Astrocyte (in vitro differentiated cells and primary cell): ENCODE results near the gene DQX1. TPM values are rescaled to one million over a fixed set of nuclear protein-coding genes. Genes with fewer than 3 reads are reported as not detected.
A peak's percentile ranks its signal among the peaks of the same experiment; 100 is the strongest.

ENCODE experiments used
- DNase-seq: peaks from one replicate; pipeline ENCODE4 v3.0.0-alpha.2; 2010; ENCODE audit warnings: low read depth
- FAIRE-seq: peaks from 2 replicates; lab custom pipeline; 2011; peaks lifted over from hg19 to GRCh38; lab: Jason Lieb, UNC
- H2AFZ ChIP-seq: 2 replicates; pipeline ENCODE4 v1.6.0; 2012; ENCODE audit warnings: low read depth, low read length, inconsistent platforms
- H3K27ac ChIP-seq: 2 replicates; pipeline ENCODE4 v1.5.1; 2011; ENCODE audit warnings: low read depth, low read length, inconsistent platforms
- H3K27me3 ChIP-seq: 2 replicates; pipeline ENCODE4 v1.6.0; 2011; ENCODE audit warnings: low read length, inconsistent platforms; ENCODE audit not compliant: insufficient read depth
- H3K36me3 ChIP-seq: 2 replicates; pipeline ENCODE4 v1.5.1; 2011; ENCODE audit warnings: low read length, inconsistent platforms; ENCODE audit not compliant: insufficient read depth
- H3K4me1 ChIP-seq: 2 replicates; pipeline ENCODE4 v1.5.1; 2011; ENCODE audit warnings: low read length, inconsistent platforms; ENCODE audit not compliant: insufficient read depth
- H3K4me2 ChIP-seq: 2 replicates; pipeline ENCODE4 v1.6.0; 2012; ENCODE audit warnings: low read length, inconsistent platforms
- H3K4me3 ChIP-seq: 2 replicates; pipeline ENCODE4 v1.5.1; 2011; ENCODE audit warnings: low read depth, mild to moderate bottlenecking, low read length, inconsistent platforms; ENCODE audit not compliant: insufficient read depth
- H3K79me2 ChIP-seq: 2 replicates; pipeline ENCODE4 v1.6.0; 2012; ENCODE audit warnings: mild to moderate bottlenecking, low read length, inconsistent platforms; ENCODE audit not compliant: insufficient read depth
- H3K9ac ChIP-seq: 2 replicates; pipeline ENCODE4 v1.6.0; 2012; ENCODE audit warnings: mild to moderate bottlenecking, low read length, inconsistent platforms
- H3K9me3 ChIP-seq: 2 replicates; pipeline ENCODE4 v1.5.1; 2012; ENCODE audit warnings: low read depth, mild to moderate bottlenecking, low read length, inconsistent platforms; ENCODE audit not compliant: insufficient read depth
- H4K20me1 ChIP-seq: 2 replicates; pipeline ENCODE4 v1.6.0; 2012; ENCODE audit warnings: low read length, inconsistent platforms; ENCODE audit not compliant: insufficient read depth
- H3K27ac Mint-ChIP-seq: one replicate; pipeline ENCODE4 v1.8.0; 2021; ENCODE audit warnings: mild to moderate bottlenecking, mixed read lengths; ENCODE audit not compliant: unreplicated experiment
- H3K27me3 Mint-ChIP-seq: one replicate; pipeline ENCODE4 v1.8.0; 2021; ENCODE audit warnings: low read depth, mixed read lengths; ENCODE audit not compliant: unreplicated experiment
- H3K36me3 Mint-ChIP-seq: one replicate; pipeline ENCODE4 v1.8.0; 2021; ENCODE audit warnings: low read depth, mixed read lengths; ENCODE audit not compliant: unreplicated experiment
- H3K4me1 Mint-ChIP-seq: one replicate; pipeline ENCODE4 v1.8.0; 2021; ENCODE audit warnings: low read depth, mixed read lengths; ENCODE audit not compliant: unreplicated experiment
- H3K4me3 Mint-ChIP-seq: one replicate; pipeline ENCODE4 v1.8.0; 2021; ENCODE audit warnings: mild to moderate bottlenecking, moderate library complexity, mixed read lengths; ENCODE audit not compliant: unreplicated experiment
- H3K9me3 Mint-ChIP-seq: one replicate; pipeline ENCODE4 v1.8.0; 2021; ENCODE audit warnings: mild to moderate bottlenecking, mixed read lengths; ENCODE audit not compliant: unreplicated experiment
- CTCF ChIP-seq: IDR thresholded peaks from 2 replicates; pipeline ENCODE4 v1.5.1; 2011; ENCODE audit warnings: low read depth, mild to moderate bottlenecking, inconsistent platforms, low read length, moderate library complexity; ENCODE audit not compliant: insufficient read depth
- EZH2 ChIP-seq: IDR thresholded peaks from 2 replicates; pipeline ENCODE4 v1.6.1; 2012; ENCODE audit warnings: mild to moderate bottlenecking, low read length, inconsistent platforms; ENCODE audit not compliant: insufficient read depth
- total RNA-seq: library from RNA; stranded (reverse); gene quantifications from 2 replicates; pipeline ENCODE4 v1.2.1, GENCODE V29; 2021

The DQX1 gene
- total RNA-seq, 1 donor from 2014 or later: 0.73 TPM

DNA sequence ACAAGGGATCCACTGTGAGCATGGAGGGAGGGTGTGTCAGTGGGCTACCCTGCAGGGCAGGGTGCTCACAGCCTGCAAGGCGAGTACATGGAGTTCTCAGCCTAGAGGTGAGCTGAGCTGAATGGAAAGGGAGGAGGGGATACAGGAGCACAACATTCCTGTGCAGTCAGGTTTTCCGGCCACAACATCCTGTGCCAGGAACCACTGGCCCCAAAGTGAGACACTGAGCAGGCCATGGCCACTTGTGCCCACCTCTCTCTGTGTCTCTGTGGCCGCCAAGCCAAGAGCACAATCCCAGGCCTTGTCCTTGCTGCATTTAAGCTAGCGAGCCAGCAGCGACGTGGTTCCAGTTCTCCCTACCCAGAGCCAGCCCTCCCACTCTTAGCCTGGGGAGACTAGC lies 34.6 kb upstream of the DQX1 start:
- no peak overlapping the region for H3K4me3 ChIP-seq
- H3K4me1 ChIP-seq: peaks cover 24% of the 10 kb centered on the region
- no peak overlapping the region for H3K27ac ChIP-seq
- peaks cover 10% of the 10 kb centered on the region for H3K79me2 ChIP-seq
- H4K20me1 ChIP-seq: peaks cover 11% of the 10 kb centered on the region
- no peak overlapping the region for H3K4me3 Mint-ChIP-seq
- no peaks in the 10 kb centered on the region for H3K9me3 ChIP-seq
- H3K9me3 Mint-ChIP-seq: no peaks in the 10 kb centered on the region
- H3K27me3 Mint-ChIP-seq: peaks cover 4% of the 10 kb centered on the region
- H3K9ac ChIP-seq: no peak overlapping the region
- H3K36me3 Mint-ChIP-seq: no peaks in the 10 kb centered on the region
- H3K27me3 ChIP-seq: no peaks in the 10 kb centered on the region
- TF ChIP-seq EZH2 (no peak), CTCF (no peak)
- FAIRE-seq (no peak), DNase-seq (no peak)
- H2AFZ ChIP-seq: peak overlapping the region; percentile 51
- peaks cover 9% of the 10 kb centered on the region for H3K4me1 Mint-ChIP-seq
- H3K4me2 ChIP-seq: peak overlapping the region; percentile 61
- no peak overlapping the region for H3K27ac Mint-ChIP-seq
- no peaks in the 10 kb centered on the region for H3K36me3 ChIP-seq

GRCh38 chr2:74559912-74560311 lies 33.9 kb upstream of the DQX1 start:
- DNase-seq: no peak
- Histone ChIP-seq H3K4me2 (no peak overlapping the region), H3K9ac (no peak overlapping the region), H3K27ac (no peak overlapping the region), H4K20me1 (peaks cover 11% of the 10 kb centered on the region), H3K4me3 (no peak overlapping the region), H3K9me3 (no peaks in the 10 kb centered on the region), H3K4me1 (peaks cover 28% of the 10 kb centered on the region), H3K27me3 (no peaks in the 10 kb centered on the region), H3K36me3 (no peaks in the 10 kb centered on the region), H3K79me2 (peaks cover 16% of the 10 kb centered on the region), H2AFZ (no peak overlapping the region)
- Mint-ChIP-seq H3K27ac (no peak overlapping the region), H3K27me3 (peaks cover 4% of the 10 kb centered on the region), H3K9me3 (no peaks in the 10 kb centered on the region), H3K4me1 (peaks cover 9% of the 10 kb centered on the region), H3K4me3 (no peak overlapping the region), H3K36me3 (no peaks in the 10 kb centered on the region)
- TF ChIP-seq CTCF (no peak), EZH2 (no peak)
- no peak for FAIRE-seq

- TF ChIP-seq CTCF: no peak
- TF ChIP-seq EZH2: no peak
- DNase-seq: no peak
- H2AFZ ChIP-seq: no peak overlapping the region
- peaks cover 15% of the 10 kb centered on the region for H3K4me1 ChIP-seq
- Mint-ChIP-seq H3K36me3 (no peaks in the 10 kb centered on the region), H3K27me3 (peaks cover 2% of the 10 kb centered on the region), H3K4me1 (peaks cover 9% of the 10 kb centered on the region), H3K9me3 (no peaks in the 10 kb centered on the region), H3K4me3 (no peak overlapping the region), H3K27ac (no peak overlapping the region)
- H3K9me3 ChIP-seq: no peaks in the 10 kb centered on the region
- H3K4me3 ChIP-seq: no peak overlapping the region
- H3K9ac ChIP-seq: no peak overlapping the region
- peaks cover 22% of the 10 kb centered on the region for H3K79me2 ChIP-seq
- FAIRE-seq: no peak
- no peak overlapping the region for H3K4me2 ChIP-seq
- no peak overlapping the region for H3K27ac ChIP-seq
- no peaks in the 10 kb centered on the region for H3K27me3 ChIP-seq
- peaks cover 11% of the 10 kb centered on the region for H4K20me1 ChIP-seq
- H3K36me3 ChIP-seq: no peaks in the 10 kb centered on the region
Observed at GRCh38 chr2:74558284-74559230, 32.5 kb upstream of the DQX1 start.
